ENCODE data around the gene RNF166.

The RNF166 gene

GRCh38 chr16:88706229-88706964 is at the start of gene RNF166, which contains the start of gene CTU2:
Gene RNF166, minus strand, starts transcription at chr16:88706408. Its CDS starts 83 bp downstream, at chr16:88706325.
Gene CTU2, plus strand, starts transcription at chr16:88706503. Its CDS starts 28 bp downstream, at chr16:88706531.
- DNase-seq, result peak; percentile 90

- DNase-seq, result peak; percentile 37
Measured at GRCh38 chr16:88754912-88755744, 48.9 kb upstream of the RNF166 start.

- no peak for DNase-seq
Measured at GRCh38 chr16:88754109-88754911, 48.1 kb upstream of the RNF166 start.

GRCh38 chr16:88753602-88754001 is 47.4 kb upstream of the RNF166 start:
- DNase-seq, result no peak

GRCh38 chr16:88753191-88753590 is 47.0 kb upstream of the RNF166 start:
- DNase-seq, result no peak

- DNase-seq, result no peak
Measured at GRCh38 chr16:88752386-88753002, 46.3 kb upstream of the RNF166 start.

- DNase-seq, result no peak
Measured at GRCh38 chr16:88750854-88751253, 44.6 kb upstream of the RNF166 start.

- no peak for DNase-seq
Measured at GRCh38 chr16:88749358-88749757, 43.1 kb upstream of the RNF166 start.

- DNase-seq, result no peak
Measured at GRCh38 chr16:88748364-88748763, 42.2 kb upstream of the RNF166 start.

- DNase-seq, result peak; percentile 31
Measured at GRCh38 chr16:88747588-88748301, 41.5 kb upstream of the RNF166 start.

GRCh38 chr16:88746506-88746905 is 40.3 kb upstream of the RNF166 start:
- DNase-seq, result no peak

- no peak for DNase-seq
Measured at GRCh38 chr16:88744577-88745521, 38.6 kb upstream of the RNF166 start.

- peak; percentile 68 for DNase-seq
Measured at GRCh38 chr16:88743693-88744576, 37.7 kb upstream of the RNF166 start.

GRCh38 chr16:88742896-88743605 is 36.8 kb upstream of the RNF166 start:
- DNase-seq, result no peak

- no peak for DNase-seq
Measured at GRCh38 chr16:88741368-88741767, 35.2 kb upstream of the RNF166 start.

- DNase-seq, result no peak
Measured at GRCh38 chr16:88740727-88741055, 34.5 kb upstream of the RNF166 start.

GRCh38 chr16:88739977-88740726 is 33.9 kb upstream of the RNF166 start:
- DNase-seq, result no peak
